Left renal pelvis (tissue), 4 donors: ENCODE data around the gene UBE2QL1. TPM values are rescaled to one million over a fixed set of nuclear protein-coding genes. Genes with fewer than 3 reads are reported as not detected.

Experiments used
- DNase-seq, 4 donors: peaks; one replicate each; pipeline ENCODE4 v3.0.0-alpha.2; 2013; ENCODE audit warnings: low read depth in 4 of 4, low spot score in 3 of 4
- polyA plus RNA-seq, 4 donors: library from polyadenylated mRNA; unstranded; fragments of 120-200 nt; gene quantifications; one replicate each; pipeline ENCODE4 v1.2.1, GENCODE V29; 2013; ENCODE audit not compliant: insufficient read length in 4 of 4

The UBE2QL1 gene
- polyA plus RNA-seq, 4 donors = 1.0 to 1.7 (median 1.2) TPM

DNA sequence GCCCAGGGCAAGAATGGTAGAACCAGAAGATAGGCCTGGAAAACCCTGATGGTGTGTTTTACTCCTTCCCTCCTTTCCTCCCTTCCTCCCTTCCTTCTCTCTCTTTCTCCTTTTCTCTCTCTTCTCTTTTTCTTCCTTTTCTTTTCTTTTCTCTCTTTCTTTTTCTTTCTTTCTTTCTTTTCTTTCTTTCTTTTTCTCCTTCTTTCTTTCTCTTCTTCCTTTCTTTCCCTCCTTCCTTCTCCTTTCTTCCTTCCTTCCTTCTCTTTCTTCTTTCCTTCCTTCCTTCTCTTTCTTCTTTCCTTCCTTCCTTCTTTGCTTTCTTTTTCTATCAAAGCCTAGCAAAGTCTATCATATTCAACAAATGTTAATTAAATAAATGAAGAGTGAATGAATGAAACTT is 24.0 kb upstream of the UBE2QL1 start:
- DNase-seq = no peak

DNA sequence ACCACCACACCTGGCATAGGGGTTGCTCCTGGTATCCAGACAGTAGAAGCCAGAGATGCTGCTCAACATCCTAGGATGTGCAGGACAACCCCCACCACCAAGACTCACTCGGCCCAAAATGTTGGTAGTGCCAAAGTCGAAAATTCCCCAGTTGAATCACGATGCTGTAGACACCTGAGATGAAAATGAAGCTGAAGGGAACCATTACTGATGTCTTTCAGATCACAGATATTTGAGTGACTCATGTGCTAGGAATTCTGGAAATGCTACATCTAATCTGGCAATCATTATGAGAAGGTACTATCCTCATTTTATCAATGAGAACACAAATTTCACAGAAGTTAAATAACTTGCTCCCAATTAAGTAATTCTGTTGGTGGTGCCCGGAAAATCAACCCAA is 21.0 kb upstream of the UBE2QL1 start:
- DNase-seq = no peak

DNA sequence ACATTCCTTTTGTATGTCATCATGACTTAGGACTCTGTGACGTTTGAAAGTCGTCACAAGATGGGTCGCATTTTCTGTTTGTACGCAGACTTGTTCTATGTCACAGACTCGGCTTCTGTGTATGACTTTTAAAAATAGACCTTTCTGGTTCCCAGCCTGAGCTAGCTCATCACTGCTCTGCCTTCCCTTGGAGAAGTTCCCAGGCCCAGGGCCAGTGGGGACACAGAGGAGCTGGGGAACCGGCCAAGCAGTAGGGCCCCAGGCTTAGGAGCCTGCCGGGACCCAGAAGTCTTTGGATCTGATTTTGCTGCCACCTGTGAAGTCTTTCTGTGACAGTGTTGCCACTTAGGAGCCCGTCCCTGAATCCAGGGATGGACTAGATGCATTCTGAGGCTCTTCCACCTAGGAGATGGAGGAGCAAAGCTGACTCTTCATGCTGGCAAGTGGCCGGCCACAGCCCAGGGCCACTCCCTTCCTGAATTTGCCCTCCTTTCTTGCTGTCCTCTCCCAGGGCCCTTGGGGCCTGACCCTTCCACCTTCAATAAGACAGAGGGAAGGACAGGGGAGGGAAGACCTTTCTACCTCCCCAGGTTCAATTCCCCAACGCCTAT is 18.1 kb upstream of the UBE2QL1 start:
- no peak for DNase-seq

DNA sequence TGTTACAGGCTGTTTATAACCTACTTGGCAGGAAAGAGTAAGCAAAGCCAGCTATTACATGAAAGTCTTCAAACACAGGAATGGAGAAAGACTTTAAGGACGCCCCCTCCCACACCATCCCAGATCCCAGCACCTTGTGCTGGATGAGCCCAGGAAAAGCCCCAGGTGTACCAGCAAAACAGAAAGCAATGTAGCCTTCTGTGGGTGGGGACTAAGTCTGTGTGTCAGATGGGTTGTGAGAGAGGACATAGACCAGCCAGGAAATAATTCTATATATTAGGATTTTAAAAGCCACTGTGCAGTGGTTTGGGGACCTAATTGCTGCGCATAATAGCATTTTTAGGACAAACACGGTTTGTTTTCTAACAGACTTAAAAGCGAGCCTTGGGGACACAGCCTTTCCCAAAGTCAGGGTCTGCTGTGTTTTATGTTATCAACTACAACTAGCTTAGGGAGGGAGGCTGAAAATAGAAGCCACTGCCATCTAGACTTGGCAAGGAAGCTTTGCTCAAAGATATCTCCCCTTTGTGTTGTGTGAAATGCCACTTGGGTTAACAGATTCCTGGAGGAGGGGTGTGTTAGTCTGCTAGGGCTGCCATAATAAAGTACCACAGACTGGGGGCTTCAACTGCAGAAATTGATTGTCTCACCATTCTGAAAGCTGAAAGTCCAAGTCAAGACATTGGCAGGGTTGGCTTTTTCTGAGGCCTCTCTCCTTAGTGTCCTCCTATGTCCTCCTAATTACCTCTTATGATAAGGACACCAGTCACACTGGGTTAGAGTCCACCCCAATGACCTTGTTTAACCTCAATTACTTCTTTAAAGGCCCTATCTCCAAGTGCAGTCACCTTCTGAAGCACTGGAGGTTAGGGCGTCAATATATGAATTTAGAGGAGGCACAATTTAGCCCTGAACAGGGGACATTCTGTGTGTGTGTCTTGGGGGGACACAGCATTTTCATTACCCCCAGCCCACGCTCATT is 17.2 kb upstream of the UBE2QL1 start:
- no peak for DNase-seq

DNA sequence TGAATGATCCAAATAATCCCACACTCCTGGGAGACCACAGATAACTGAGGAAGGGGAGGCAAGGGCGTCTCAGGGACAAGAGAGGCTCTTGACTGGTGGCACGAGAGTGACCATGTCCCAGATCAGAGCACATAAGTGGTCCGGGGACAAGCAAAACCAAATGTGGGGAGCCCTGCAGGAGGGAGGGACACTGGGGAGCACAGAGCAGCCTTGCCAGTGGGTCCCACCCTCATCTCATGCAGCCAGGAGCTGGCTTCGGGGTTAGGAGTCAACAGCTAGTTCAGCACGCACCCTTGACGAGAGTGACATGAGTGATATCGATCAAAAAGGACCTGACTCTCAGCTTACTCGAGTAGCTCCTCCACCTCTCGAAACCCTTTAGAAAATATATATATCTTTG is 16.5 kb upstream of the UBE2QL1 start:
- no peak for DNase-seq

DNA sequence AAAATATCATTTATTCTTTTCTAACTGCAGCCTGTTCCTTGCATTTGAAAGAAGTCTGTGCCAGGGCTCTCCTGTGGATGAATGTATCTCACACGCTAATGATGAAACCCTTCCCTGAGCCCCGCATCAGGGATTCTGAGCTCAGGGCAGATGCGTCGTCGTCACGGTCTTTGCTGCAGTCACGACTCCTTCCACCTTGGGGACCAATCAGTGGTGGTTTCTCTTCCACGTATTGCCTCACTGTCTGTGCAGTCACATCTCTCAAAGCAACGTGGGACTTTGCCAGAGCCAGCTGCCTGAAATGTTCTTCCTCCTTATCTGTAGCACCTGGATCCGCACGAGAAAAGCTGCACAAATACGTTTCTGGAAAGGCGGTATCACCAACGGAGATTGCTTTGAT is 13.9 kb upstream of the UBE2QL1 start:
- DNase-seq = no peak

DNA sequence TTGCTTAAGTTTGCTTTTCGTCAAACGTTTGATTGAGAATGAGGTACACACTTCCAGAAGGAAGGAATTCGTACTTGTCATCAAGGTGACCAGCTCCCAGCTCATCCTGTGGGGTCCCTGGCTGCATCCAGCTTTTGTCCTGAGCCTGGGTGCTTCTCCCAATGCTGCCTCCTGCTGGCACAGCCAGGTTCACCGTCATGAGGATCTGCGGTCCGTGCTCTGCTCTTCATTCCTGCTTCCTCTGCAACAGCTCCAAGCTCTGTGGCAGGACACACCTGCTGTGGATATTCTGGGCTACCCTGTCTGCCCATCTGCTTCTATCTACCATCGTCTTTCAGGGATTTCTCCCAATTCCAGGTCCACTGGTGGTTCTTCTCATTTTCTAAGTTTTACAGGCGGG is 13.3 kb upstream of the UBE2QL1 start:
- no peak for DNase-seq

DNA sequence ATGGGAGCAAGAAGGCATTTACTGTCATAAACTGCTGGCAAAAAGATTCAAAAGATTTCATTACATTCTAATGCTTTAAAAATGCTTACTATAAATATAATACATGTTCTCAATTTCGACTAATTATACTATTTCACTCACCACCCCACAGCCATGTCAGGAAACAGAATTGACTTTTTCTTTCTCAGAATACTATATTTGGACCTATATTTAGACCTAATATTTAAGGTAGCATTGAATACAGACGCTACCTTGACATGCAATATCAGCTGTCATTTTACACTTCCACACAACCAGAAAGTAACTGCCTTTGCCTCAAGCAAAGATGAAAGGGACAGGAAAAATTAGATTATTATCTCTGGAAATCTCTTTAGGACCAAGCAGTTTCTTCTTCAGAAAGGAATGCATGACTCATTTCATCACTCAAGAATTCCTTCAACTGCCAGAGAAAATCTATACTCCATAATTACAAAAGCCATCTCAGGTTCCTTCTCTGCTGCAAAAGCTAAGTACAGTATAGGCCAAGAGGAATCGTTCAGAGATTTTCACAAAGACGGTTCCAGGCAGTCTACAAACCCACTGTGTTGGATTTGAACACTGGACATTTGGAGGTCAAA is 11.8 kb upstream of the UBE2QL1 start:
- no peak for DNase-seq

DNA sequence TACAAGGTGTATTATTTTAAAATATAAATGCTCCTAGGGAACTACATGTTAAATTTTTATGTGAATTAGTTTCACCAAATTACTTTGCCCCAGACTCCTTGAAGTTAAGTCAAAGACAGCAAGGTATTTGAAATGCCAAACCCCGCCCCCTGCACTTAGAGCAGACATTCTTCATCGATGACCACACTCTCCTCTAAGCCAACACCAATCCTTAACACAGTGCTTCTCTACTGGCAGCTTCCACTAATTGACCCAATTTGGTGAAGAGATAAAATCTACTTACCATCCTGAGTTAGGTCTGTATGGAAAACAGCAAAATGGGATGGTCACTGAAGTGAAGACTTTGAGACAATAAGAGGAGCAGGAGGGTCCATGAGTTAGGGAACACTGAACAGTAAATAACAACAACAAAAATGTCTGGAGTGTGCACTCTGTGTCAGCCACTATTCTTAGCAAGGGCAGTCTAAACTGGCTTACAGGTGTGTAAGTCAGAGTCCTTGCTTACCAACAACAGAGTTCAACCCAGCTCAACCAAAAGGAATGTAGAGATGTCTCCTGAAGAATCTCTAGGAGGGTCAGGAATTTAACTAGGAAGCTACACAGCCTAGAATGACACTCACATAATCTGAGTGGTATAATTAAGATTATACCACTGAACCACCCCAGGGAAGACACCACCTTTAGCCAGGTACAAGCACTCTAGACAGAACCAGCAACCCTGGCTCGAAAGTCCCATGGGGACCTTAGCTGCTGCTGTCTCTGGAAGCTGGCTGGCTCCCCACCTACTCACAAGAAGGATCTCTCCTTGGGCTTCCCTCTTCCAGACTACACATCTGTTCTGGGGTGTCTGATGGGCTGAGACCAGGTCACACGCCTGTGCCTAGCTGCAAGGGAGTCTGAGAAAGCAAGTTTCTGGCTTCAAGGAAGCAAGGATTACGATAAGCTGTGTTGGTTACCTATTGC is 8.8 kb upstream of the UBE2QL1 start:
- no peak for DNase-seq

DNA sequence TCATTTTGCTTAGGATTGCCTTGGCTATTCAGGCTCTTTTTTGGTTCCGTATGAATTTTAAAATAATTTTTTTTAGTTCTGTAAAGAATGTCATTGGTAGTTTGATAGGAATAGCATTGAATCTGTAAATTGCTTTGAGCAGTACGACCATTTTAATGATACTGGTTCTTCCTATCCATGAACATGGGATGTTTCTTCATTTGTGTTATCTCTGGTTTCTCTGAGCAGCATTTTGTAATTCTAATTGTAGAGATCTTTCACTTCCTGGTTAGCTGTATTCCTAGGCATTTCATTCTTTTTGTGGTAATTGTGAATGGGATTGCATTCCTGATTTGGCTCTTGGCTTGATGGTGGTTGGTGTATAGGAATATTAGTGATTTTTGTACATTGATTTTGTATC is 6.3 kb upstream of the UBE2QL1 start:
- DNase-seq = no peak

DNA sequence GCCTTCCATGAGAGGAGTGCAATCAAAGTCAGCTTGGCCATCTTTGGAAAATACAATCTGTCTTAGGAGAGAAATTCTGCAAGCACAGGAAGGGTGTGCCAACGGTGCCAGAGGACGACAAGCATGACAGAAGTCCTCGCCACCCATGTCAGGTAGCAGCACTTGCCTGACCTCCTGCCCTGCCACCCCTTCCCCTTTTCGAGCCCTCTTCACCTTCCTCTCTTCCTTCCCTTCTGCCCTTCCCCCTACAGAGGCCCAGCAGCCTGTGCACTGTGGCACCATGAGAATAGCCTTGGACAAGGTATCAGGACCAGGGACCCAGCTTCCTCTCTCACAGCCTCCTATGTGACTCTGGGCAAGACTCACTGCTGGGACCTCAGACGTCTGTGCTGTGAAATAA is 5.3 kb upstream of the UBE2QL1 start:
- no peak for DNase-seq

DNA sequence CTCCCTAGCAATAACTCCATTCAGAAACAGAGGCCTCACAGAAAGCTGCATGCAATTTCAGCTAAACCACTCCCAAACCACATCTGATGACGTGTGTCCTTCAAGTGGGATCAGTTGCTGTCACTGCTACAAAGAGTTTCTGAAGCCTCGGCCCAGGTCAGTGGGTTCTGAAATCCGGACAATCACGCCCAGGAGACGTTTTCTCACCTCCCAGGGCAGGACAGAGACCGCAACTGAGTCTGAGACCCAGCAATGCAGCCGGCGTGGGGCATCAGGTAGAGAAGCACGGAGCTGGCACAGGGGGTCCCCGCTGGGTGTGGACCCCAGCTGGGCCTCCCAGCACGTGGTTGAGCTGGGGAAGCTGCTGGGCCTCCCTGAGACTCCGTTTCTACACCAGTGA is 2.6 kb upstream of the UBE2QL1 start:
- no peak for DNase-seq

DNA sequence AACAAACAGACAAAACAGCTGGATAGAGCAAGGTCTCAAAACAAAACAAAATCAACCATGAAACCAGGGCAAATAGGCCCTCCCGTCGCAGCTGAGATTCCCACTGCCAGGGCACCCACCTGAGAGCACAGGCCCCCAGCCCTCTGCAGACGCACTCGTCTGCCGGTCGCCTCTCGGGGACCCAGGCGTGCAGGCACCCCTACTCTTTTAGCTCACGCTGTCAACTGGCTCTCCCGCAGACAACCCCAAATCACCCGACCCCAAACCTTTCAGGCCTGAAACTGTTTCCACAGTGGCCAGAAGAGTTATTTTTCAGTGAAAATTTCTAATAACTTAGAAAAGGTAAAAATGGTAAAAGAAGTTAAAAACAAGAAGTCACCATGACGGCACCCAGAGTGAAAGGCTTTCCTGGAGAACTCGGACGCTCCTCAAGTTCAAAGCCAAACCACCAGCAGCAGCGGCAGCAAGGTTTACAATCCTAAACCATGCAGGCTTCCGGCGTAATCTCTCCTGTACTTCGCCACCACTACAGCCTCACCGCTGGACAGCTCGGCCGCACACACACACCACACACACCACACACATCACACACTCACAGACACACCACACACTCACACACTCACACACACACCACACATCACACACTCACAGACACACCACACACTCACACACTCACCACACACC is 1.9 kb upstream of the UBE2QL1 start:
- DNase-seq = no peak

DNA sequence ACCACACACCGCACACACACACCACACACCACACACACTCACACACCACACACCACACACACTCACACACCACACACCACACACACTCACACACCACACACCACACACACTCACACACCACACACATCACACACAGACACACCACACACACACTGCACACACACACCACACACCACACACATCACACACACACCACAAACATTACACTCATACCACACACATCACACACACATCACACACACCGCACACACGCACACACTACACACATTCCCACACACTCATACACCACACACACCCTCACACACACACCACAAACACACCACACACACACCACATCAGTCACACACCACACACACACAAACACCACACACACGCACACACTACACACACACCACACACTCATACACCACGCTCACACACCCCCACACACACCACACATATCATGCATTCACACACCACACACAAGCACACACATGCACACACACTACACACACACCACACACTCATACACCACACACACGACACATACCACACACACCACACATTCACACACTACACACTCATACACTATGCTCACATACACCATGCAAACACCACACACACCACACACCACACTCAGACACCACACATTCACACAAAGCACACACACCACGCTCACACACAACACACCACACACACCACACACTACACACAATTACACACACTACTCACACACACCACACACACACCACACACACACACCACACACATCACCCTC is 1.1 kb upstream of the UBE2QL1 start:
- no peak for DNase-seq

DNA sequence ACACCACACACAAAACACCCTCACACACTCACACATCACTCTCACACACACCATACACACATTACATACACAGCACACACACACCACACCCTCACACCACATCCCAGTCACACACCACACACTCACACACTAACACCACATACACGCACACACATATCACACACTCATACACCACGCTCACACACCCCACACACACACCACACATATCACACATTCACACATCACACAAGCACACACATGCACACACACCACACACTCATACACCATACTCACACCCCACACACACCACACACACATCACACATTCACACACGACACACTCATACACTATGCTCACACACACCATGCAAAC is 543 bp upstream of the UBE2QL1 start:
- no peak for DNase-seq

DNA sequence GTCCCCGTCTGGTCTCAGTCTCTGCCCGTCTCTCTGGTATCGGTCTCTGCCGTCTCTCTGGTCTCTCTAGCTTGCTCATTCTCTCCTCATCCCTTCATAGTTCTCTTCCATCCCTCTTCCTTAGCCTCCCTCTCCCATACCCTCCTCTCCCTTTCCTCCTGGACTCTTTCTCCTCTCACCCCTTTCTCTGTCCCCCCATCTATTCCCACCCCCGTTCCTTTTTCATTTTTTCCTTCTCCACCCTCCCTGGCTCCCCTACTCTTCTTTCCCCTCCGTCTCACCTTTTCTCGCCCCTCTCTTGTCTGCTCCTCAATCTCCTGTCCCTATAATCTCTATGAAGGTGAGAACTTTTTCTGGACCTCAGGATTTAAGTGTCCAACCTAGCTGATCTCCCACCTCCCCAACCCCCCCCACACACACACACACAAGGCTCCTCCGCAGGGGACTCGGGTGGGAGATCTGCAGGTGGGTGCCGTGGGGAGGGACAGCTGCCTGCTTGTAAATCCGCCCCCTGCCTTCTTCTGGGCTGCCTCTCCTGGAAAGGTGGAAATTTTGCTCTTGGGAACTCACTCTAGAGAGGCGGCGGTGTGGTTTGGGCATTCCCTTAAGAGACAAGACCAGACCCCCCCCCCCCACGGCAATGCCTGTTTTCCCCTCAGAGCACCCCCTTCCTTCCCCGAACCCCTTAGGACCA is 953 bp downstream of the UBE2QL1 start:
- no peak for DNase-seq

DNA sequence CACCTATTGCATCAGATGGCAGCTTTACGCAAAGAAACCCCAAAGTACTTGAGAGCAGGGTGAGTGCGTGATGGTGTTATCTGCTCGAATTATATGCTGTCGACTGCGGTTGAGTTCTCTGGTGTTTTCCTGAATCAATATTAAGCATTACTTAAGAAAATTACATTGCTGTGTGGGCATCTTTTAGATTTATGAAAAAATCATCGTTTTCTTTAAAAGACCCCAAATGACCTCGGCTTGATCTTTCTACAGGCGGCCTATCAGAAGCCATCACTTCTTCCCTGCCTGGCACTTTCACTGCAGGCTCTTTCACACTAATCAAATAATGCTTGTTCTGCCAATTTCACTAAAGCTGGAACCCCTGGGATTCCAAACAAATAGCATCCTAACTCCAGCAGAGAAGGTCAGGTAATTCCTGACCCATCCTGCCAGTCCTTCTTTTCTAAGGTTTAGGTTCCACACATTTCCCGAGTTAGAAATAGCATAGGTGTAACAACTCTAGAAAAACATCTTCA is 1.7 kb downstream of the UBE2QL1 start:
- DNase-seq = no peak

DNA sequence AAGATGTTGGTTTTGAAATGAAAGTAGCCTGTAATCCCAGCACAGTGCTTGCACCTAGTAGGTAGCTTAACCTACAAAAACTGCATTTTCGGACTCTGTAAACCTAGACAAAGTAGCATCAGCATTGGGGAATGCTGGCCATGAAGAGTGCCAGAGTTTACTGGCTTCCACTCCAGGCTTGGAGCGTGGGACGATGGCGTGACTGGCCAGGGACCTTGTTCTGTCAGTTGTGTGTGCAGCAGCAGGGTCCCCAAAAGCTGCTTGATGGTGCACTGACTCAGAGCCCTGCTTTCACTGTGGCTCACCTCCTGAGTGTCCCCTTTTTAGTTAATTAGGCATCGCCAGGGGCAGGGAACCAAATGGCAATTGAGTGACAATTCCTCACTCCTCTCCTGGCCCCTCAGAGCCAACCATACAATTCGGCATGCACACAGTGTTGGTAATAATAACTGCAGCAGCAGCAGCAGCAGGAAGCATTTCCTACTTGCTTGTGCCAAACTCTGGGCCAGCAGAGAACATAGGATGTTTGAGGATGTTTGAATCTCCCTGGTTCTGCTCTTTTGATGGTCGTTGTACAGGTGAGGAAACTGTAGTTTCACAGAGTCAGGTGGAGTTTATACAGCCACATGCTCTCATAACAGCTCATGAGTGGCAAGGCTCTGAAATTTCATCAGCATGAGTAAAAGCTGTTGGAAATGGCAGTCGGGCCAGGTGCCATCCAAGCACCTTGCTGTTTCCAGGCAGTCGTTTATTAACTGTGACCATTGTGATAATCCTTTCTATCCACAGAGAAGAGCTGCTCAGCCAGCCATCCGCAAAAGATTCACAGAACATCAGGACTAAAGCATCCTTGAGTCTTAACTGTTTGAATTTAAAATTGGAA is 4.2 kb downstream of the UBE2QL1 start:
- no peak for DNase-seq
